WERI-Rb-1 (cell line): Measurements from ENCODE around the gene FSTL4.

ENCODE experiments used
- DNase-seq: peaks from one replicate; pipeline ENCODE4 v3.0.0-alpha.2; 2020
- H3K27ac ChIP-seq: fragments of 250-450 bp; sonication (Bioruptor Pico); 2 replicates; pipeline ENCODE4 v1.5.1; 2020; ENCODE audit warnings: mild to moderate bottlenecking, moderate library complexity
- H3K27me3 ChIP-seq: fragments of 250-450 bp; sonication (Bioruptor Pico); 2 replicates; pipeline ENCODE4 v1.5.1; 2021; ENCODE audit warnings: mild to moderate bottlenecking, low read depth, moderate library complexity; ENCODE audit not compliant: insufficient read depth, severe bottlenecking
- H3K36me3 ChIP-seq: fragments of 250-450 bp; sonication (Bioruptor Pico); 2 replicates; pipeline ENCODE4 v1.5.1; 2020; ENCODE audit warnings: mild to moderate bottlenecking, moderate library complexity
- H3K4me3 ChIP-seq: 2 replicates; pipeline ENCODE4 v1.5.1; 2011; ENCODE audit warnings: low read depth, mild to moderate bottlenecking, control low read depth, low read length
- H3K9me3 ChIP-seq: fragments of 250-450 bp; sonication (Bioruptor Pico); 2 replicates; pipeline ENCODE4 v1.5.1; 2021; ENCODE audit warnings: mild to moderate bottlenecking, moderate library complexity; ENCODE audit not compliant: severe bottlenecking
- CTCF ChIP-seq: IDR thresholded peaks from 2 replicates; pipeline ENCODE4 v1.5.1; 2011; ENCODE audit warnings: low read depth, mild to moderate bottlenecking, control low read depth, inconsistent platforms, low read length

FSTL4 gene

GRCh38 chr5:133163839-133164238 is 448.5 kb downstream of the FSTL4 start:
- no peak for TF ChIP-seq CTCF
- H3K36me3 ChIP-seq: no peaks in the 10 kb centered on the region

GRCh38 chr5:133159543-133159942 is 452.8 kb downstream of the FSTL4 start:
- Histone ChIP-seq H3K4me3 (no peak overlapping the region), H3K9me3 (no peaks in the 10 kb centered on the region), H3K27ac (no peak overlapping the region), H3K27me3 (no peaks in the 10 kb centered on the region), H3K36me3 (no peaks in the 10 kb centered on the region)
- no peak for DNase-seq
- no peak for TF ChIP-seq CTCF

More at GRCh38 chr5:133163839-133164238, 448.5 kb downstream of the FSTL4 start:
- Histone ChIP-seq H3K9me3 (no peaks in the 10 kb centered on the region), H3K27ac (no peak overlapping the region), H3K27me3 (no peaks in the 10 kb centered on the region), H3K4me3 (no peak overlapping the region)
- no peak for DNase-seq

GRCh38 chr5:133155326-133155969 is 456.9 kb downstream of the FSTL4 start:
- H3K27me3 ChIP-seq: no peaks in the 10 kb centered on the region
- peak; percentile 73 for DNase-seq
- no peaks in the 10 kb centered on the region for H3K36me3 ChIP-seq
- TF ChIP-seq CTCF: no peak
- H3K4me3 ChIP-seq: no peak overlapping the region
- no peaks in the 10 kb centered on the region for H3K9me3 ChIP-seq
- H3K27ac ChIP-seq: peak overlapping the region; percentile 45

- DNase-seq: peak; percentile 39
- peak overlapping the region; percentile 27 for H3K27ac ChIP-seq
- no peaks in the 10 kb centered on the region for H3K36me3 ChIP-seq
- H3K4me3 ChIP-seq: no peak overlapping the region
- no peak for TF ChIP-seq CTCF
- no peaks in the 10 kb centered on the region for H3K9me3 ChIP-seq
- H3K27me3 ChIP-seq: no peaks in the 10 kb centered on the region
These were observed 457.9 kb downstream of the FSTL4 start for GRCh38 chr5:133154274-133155075.

- no peak overlapping the region for H3K4me3 ChIP-seq
- TF ChIP-seq CTCF: no peak
- no peaks in the 10 kb centered on the region for H3K9me3 ChIP-seq
- 0 out of 2 replicates have a peak overlapping the region, but pooled peaks have one; percentile 4 for H3K27ac ChIP-seq
- H3K36me3 ChIP-seq: no peaks in the 10 kb centered on the region
- no peaks in the 10 kb centered on the region for H3K27me3 ChIP-seq
- no peak for DNase-seq
These were observed 461.3 kb downstream of the FSTL4 start for GRCh38 chr5:133150909-133151544.
